ENCODE results near the gene PEX26. TPM values are rescaled to one million over a fixed set of nuclear protein-coding genes. Genes with fewer than 3 reads are reported as not detected.

Gene PEX26
- total RNA-seq, 2 experiments from 2014 or later: 17.6 to 43.5 TPM

DNA sequence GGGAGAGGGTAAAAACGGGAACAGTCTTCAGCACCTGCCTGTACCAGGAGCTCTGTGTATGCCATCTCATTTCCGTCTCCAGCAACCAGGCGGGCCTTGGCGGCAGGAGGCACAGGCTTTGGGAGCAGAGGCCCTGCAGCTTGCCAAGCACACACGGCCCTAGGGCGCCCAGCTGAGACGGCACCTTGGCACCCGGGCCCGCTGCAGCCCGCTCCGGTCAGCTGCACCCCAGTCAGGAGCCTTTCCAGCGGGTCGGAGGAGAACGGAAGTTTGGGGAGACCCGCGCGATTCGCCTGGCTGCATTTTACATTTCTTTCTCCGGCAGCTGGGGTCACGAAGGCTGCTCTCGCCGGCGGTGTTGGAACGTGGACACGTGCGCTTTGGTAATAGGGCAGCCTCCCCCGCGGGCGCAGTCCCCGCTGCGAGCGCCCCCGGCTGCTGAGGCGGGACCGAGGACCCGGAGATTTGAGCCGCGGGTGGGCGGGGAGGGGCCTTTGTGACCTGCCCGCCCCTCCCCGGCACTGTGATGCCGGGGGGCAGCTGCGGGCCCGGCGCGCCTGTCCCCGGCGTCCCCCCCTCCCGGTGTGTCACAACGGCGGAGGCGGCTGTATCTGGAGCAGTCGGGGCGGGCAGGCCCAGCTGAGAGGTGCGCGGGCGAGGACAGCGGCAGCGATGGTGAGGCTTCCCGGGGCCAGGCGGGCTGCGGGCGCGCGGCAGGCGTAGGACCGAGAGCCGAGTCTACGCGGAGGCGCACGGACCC lies 32.6 kb downstream of the PEX26 start, which contains the start of gene TUBA8:
TUBA8 (plus strand) TSS at position 616 of the 760 bp plus-strand sequence; CDS start at position 673, 57 bp downstream.
- Histone ChIP-seq H4K20me1 (ENCODE audit: insufficient read depth, low read length) (no peaks in the 10 kb centered on the region), H3K4me1 (ENCODE audit: insufficient read depth, low read length, poor library complexity, severe bottlenecking) (peaks cover 12% of the 10 kb centered on the region), H3K9me2 (ENCODE audit: insufficient read depth, low read length) (no peaks in the 10 kb centered on the region), H3K9me3 (ENCODE audit: low read length) (peaks cover 9% of the 10 kb centered on the region; the same call in 1 of the 2 replicates), H2AFZ (ENCODE audit: low read length) (no peak within 1 kb of the TSS), H3K27ac (ENCODE audit: low read depth, low read length, poor library complexity, severe bottlenecking) (no peak within 1 kb of the TSS), H3K4me2 (ENCODE audit: low read length) (peak within 1 kb of the TSS; percentile 23; the same call in 1 of the 2 replicates), H3K4me3 (ENCODE audit: low read depth, low read length, poor library complexity, severe bottlenecking) (no peak within 1 kb of the TSS), H3K36me3 (ENCODE audit: insufficient read depth, low read length) (peaks cover 6% of the 10 kb centered on the region), H3K79me2 (ENCODE audit: insufficient read depth, low read depth, low read length) (no peaks in the 10 kb centered on the region)
- intact Hi-C loops (cut with micrococcal nuclease; ENCODE audit: unreplicated experiment): no loop called here
- TF ChIP-seq, protein P1, sequence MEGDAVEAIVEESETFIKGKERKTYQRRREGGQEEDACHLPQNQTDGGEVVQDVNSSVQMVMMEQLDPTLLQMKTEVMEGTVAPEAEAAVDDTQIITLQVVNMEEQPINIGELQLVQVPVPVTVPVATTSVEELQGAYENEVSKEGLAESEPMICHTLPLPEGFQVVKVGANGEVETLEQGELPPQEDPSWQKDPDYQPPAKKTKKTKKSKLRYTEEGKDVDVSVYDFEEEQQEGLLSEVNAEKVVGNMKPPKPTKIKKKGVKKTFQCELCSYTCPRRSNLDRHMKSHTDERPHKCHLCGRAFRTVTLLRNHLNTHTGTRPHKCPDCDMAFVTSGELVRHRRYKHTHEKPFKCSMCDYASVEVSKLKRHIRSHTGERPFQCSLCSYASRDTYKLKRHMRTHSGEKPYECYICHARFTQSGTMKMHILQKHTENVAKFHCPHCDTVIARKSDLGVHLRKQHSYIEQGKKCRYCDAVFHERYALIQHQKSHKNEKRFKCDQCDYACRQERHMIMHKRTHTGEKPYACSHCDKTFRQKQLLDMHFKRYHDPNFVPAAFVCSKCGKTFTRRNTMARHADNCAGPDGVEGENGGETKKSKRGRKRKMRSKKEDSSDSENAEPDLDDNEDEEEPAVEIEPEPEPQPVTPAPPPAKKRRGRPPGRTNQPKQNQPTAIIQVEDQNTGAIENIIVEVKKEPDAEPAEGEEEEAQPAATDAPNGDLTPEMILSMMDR (conservative IDR thresholded peaks at IDR 0.05; ENCODE audit: low read length): no peak
- TF ChIP-seq EZH2phosphoT487 (IDR thresholded peaks at IDR 0.05; ENCODE audit: borderline replicate concordance, low read depth, low read length): no peak
- DNase-seq (ENCODE audit: low spot score): peak; percentile 14
- CTCF ChIA-PET (ENCODE audit: unreplicated experiment): no interaction called here
- no TSS peak for BruUV-seq (replicated peaks)
- POLR2A ChIA-PET: no interaction called here

DNA sequence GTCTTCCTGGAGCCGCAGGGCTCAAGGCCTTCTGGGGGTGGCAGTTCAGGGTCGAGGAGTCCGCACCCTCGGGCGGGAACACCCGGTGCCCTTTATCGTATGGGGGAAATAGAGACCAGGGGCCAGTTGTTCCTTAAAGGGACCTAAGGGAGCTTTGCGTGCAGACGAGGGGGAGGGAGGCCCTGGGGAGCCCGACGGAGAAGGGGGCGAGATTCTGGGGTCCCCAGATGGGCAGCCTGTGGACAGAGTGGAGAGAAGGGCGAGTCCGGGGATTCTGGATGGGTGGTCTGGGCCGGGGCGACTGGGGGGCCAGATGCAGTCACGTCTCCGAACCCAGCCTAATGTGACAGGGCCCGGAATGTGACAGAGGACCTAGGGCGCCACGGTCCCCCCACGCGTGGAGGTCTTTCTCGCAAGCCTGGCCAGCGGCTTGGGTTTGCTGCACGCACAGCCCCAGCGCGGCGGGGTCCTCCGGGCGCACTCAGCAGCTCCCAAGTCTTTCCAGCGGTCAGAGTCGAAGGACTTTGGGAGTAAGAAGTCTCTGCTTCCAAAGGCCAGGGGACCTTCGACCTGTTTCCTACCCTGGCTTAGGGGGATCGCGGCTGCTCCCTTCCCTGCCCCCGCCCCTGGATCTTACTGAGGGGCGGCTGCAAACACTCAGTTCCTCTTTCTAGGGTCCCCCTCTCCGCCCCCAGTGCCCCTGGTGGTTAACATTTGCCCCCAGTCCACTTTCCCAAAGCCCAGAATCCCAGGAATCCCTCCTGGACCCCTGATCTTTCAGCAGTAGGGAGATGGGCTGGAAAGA lies 33.4 kb downstream of the PEX26 start:
- H3K4me1 ChIP-seq (ENCODE audit: insufficient read depth, low read length, poor library complexity, severe bottlenecking): peaks cover 12% of the 10 kb centered on the region
- no TSS peak for BruUV-seq (replicated peaks)
- no peaks in the 10 kb centered on the region for H4K20me1 ChIP-seq (ENCODE audit: insufficient read depth, low read length)
- no peak overlapping the region for H3K4me3 ChIP-seq (ENCODE audit: low read depth, low read length, poor library complexity, severe bottlenecking)
- intact Hi-C loops (cut with micrococcal nuclease; ENCODE audit: unreplicated experiment): no loop called here
- peaks cover 1% of the 10 kb centered on the region; the same call in 1 of the 2 replicates for H3K9me3 ChIP-seq (ENCODE audit: low read length)
- H2AFZ ChIP-seq (ENCODE audit: low read length): no peak overlapping the region
- no peaks in the 10 kb centered on the region for H3K9me2 ChIP-seq (ENCODE audit: insufficient read depth, low read length)
- DNase-seq (ENCODE audit: low spot score): no peak
- no peak overlapping the region for H3K27ac ChIP-seq (ENCODE audit: low read depth, low read length, poor library complexity, severe bottlenecking)
- CTCF ChIA-PET (ENCODE audit: unreplicated experiment): no interaction called here
- TF ChIP-seq EZH2phosphoT487 (IDR thresholded peaks at IDR 0.05; ENCODE audit: borderline replicate concordance, low read depth, low read length): no peak
- TF ChIP-seq, protein P1 (conservative IDR thresholded peaks at IDR 0.05; ENCODE audit: low read length): no peak
- no peaks in the 10 kb centered on the region for H3K79me2 ChIP-seq (ENCODE audit: insufficient read depth, low read depth, low read length)
- POLR2A ChIA-PET: no interaction called here
- no peaks in the 10 kb centered on the region; the same call in 1 of the 2 replicates for H3K36me3 ChIP-seq (ENCODE audit: insufficient read depth, low read length)
- peak overlapping the region; percentile 23; the same call in 1 of the 2 replicates for H3K4me2 ChIP-seq (ENCODE audit: low read length)
